ENCODE data around the gene FABP7. TPM values are rescaled to one million over a fixed set of nuclear protein-coding genes. Genes with fewer than 3 reads are reported as not detected.

FABP7 gene
- polyA plus RNA-seq, 10 donors, result 0.31 to 16.5 (median 1.5) TPM

DNA sequence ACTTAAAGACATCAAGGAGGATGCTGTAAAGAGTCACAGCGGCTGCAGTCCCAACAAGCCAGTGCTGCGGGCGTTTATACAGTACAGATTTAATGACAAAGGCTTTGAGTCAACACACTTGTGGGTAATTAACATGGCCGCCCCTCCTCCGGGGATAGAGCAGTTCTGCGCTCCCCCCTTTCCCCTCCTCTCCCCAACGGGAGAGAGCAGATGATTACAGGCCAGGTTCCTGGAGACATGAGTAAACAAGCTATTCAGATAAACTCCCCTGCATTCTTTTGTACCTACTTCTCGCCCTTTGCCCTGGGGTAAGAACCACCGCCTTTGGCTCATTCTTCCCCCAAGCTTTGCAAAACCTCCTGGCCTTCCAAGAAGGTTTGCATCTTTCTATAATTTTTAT lies 23.6 kb upstream of the FABP7 start:
- DNase-seq, result no peak

DNA sequence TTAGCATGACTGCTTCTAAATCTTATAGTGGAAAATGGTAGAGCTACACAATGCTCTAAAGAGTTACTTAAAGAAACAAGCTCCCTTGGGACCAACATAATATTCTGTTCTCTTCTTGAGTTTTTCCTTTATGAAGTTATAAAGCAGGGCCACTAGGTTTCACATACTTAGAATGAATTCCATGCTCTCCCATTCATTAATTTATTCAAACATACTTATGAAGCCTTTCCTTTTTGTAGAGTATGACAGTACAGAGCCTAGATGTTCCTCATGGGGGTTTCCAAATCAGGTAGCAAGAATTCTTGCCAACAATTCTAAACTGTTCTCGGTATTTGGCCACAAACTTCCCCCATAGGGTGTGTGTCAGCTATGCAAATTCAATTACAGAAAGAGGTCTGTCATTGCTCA lies 20.6 kb upstream of the FABP7 start:
- no peak for DNase-seq

DNA sequence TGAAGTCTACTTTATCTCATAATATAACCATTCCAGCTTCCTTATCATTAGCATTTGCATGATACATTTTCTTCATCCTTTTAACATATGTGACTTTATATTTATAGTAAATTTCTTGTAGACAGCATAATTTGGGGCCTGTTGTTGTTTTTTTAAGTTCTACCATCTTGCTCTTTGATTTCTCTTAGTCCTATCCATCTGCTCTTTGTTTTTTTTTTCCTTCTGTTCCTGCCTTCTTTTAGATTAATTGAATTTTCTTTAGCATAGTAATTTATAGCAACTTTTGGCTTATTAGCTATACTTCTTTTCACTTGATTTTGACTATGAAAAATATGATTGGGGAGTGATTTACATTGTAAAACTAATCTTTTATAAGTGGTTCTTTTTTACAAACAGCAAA lies 19.2 kb upstream of the FABP7 start:
- DNase-seq, result no peak

DNA sequence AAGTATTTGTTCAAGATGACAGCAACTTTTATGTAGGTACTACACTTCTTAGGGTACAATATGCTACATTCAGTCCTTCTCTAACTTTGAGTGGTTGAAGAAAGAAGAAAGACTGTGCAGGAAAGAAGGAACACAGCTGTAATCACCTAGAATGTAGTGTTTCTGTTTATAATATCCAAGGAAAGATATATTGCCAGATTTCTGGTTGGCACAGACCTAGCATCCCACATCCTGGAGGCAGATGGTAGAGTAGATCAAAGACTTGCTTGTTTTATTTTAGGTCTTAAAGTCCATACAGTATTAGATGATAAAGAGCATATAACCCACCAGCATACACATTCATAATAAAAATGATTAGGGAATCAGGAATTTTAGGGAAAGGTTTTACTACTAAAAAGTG lies 13.3 kb upstream of the FABP7 start:
- no peak for DNase-seq

DNA sequence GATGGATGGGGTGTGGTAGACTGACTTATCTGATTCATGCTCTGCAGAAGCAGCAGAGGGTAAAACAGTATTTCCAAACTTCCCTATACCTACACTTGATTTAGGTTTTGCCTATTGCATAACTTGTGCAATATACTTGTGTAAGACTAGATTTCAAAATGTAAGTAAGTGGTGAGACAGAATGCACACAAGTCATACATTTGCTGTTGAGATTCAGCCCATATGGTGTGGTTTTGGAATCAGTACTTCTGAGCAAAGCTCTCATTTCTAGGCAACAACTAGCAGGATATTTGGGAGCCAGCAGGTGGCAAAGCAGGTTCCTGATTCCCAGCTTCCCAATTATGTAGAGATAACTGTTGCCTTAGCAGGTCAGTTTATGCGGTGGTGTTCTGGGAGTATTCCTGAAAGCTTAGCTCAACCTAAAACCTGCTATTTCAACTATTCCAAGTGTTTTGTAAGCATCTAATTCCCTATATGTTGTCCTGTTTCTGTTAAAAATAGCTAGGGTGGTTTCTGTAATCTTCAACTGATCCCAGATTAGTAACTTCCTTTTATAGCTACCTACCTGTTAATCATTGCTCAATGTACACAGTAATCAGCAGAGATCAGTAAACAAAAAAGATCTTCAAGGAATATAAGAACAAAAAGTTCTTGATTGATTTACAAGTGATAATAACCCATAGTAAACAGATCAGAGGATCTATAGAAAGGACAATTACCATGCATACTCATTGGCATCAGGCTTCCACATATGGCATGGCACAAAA lies 8.5 kb upstream of the FABP7 start:
- DNase-seq, result no peak

DNA sequence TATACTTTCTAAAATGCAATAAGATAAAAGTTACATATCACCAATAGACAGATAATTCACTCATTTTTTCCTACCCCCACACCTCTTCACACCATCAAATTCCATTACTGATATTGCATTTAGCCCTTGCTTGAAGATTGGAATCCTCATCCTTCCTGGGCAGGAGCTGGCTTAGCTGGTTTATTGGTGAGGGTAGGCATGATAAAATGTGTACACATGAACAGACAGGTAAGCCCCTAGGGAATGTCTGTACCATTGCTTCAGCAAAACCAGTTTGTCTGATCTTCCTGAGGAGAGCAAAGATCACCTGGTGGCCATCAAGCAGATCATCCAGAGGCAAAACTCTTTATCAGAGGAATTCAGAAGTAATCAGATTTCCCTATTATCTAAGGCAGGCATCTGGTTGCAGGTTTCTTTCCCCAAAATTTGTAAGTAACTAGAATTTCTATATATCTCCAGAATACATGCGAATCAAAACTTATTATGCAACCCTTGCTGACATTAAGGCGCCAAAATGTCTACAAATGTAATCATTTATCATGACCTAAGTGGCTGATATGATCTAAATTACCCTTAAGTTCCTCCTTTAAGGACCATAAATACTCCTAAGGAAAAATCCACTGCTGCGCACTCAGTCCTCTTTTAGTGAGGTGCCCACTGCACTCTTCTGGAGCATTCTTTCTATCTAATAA lies 6.6 kb upstream of the FABP7 start:
- DNase-seq, result no peak

DNA sequence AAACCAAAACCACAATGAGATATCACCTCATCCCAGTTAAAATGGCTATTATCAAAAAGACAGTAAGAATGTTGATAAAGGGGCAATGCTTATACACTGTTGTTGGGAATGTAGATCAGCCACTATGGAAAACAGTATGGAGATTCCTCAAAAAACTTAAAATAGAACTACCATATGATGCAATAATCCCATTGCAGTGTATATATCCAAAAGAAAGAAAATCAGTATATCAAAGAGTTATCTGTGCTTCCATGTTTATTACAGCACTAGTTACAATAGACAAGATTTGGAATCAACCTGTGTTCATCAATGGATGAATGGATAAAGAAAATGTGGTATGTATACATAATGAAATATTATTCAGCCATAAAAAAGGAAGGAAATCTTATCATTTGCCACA lies 3.5 kb upstream of the FABP7 start:
- DNase-seq, result no peak

DNA sequence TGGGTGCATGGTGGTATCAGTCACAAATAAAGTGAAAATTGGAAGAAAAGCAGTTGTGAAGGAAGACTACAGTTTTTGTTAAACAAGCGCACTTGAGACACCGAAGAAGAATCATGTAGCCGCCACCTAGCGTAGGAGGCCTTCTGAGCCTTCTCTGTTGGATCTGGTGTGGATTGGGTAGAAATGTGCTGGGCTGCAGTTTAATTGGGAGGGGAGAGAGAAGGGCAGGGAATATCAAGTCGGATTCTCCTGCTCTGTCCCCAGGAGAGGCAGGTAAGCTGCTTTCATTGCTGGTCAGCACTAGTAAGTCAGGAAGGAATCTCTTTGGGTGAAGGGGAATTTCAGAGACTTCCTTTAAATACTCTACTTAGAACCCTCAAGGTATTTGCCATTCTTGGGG lies 1.2 kb upstream of the FABP7 start:
- DNase-seq, result no peak

DNA sequence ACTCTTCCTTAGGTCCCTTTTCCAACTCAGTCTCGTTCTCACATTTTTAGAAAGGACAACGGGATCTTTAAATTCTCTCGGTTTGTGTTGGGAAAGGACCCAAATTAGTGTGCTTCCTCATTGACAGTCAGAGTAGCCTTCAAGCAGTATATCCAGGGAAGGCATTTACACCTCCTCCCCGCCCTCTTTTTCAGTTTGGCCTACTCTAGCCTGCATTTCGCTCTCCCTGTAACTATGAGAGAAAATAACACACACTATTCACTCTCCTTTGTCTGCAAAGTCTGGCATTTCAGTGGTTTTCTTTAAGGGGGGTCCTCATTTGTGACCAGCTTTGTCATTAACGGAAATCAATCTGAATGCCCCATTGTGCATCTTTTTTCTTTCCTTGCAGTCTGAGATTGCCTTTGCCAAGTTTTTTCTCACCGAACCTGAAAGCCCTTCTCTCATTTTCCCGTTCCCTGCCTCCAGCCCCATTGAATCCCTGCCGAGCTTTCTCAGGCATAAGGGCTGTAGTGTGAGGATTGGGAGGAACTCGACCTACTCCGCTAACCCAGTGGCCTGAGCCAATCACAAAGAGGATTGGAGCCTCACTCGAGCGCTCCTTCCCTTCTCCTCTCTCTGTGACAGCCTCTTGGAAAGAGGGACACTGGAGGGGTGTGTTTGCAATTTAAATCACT lies 393 bp upstream of the FABP7 start:
- DNase-seq, result peak in 1 of 3 donors; percentile 11

DNA sequence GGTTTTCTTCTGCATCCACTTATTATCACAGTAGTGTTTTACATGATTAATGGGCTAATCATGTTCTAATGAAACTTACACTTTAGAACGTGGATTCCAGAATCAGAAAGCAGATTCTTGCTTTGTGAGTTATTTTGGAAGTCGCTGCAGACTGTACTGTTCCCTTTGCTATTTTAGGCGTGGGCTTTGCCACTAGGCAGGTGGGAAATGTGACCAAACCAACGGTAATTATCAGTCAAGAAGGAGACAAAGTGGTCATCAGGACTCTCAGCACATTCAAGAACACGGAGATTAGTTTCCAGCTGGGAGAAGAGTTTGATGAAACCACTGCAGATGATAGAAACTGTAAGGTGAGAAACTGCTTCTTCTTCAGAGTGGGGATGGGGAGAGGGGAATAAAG lies 598 bp downstream of the FABP7 start:
- no peak for DNase-seq

DNA sequence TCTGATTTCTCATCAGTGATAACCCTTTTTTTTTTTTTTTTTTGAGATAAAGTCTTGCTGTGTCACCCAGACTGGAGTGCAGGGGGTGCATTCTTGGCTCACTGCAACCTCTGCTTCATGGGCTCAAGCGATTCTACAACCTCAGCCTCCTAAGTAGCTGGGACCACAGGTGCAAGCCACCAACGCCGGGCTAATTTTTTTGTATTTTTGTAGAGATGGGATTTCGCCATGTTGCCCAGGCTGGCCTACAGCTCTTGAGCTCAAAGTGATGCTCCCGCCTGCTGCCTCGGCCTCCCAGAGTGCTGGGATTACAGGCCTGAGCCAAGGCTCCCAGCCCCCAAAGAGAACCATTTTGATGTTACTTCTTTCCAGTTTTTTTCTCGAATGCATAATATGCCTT lies 2.2 kb downstream of the FABP7 start:
- DNase-seq, result no peak

DNA sequence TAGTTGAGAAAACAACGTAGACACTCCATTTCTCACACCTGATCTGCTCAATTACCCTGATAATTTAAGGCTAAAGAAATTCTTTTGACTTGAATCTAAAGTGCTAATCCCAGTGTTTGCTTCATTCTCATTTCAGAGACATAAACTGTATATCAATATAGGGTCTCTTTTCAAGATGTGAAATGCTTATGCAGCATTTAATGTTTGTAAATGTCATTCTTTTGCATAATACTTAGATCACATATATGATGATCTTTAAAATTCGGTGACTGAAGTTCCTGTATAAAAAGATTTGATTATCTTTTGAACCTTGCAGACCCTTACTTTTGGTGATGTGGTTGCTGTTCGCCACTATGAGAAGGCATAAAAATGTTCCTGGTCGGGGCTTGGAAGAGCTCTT lies 3.9 kb downstream of the FABP7 start:
- DNase-seq, result no peak

DNA sequence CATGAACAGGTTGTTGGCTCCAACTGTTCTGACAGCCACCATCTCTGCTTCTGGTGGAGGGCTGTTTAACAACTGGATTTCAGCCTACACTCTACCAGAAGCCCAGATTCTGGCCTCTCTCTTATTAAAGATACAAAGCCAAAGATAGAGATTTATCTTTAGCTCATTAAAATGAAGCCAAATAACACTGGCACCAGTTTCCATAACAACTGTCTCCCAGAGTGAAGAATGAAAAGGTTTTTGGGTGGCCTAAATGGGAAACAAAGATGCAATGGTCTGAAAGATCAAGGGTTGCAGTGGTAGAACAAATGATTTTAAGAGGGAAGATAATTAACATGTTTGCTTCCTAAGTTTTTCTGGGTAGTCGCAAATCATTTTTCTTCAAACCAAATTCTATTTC lies 6.4 kb downstream of the FABP7 start:
- DNase-seq, result no peak

DNA sequence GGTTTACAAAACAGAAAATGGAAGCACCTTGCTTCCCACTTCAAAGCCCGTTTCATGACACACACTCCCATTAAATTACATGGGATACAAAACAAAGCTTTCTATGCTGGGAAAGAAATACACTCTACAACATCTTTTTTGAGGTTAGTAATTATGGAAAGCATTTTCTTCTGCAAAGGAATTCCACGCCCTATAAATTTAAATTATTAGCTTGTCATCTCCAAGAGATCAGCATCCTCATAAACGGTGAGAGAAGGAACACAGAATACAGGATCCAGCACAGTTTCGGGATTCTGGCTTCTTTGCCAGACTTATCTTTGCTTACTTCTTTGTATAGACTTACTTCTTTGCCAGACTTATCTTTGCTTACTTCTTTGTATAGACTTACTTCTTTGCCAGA lies 8.2 kb downstream of the FABP7 start:
- no peak for DNase-seq

DNA sequence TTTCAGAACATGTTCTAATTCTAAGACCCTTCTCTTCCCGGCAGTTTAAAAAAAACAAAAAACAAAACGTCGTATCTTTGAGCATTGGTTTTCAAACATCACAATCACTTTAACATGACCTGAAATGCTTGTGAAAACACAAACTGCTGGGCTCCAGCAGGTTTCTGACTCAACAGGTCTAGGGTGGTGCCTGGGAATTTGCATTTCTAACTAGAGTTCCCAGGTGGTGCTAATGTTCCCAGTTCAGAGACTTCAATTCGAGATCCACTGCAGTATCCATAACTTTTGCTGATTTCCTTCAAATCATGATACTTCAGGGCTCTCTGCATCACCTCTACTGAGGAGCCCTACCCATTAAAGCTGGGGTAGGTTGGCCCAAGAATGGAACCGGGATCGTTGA lies 8.7 kb downstream of the FABP7 start:
- DNase-seq, result no peak

DNA sequence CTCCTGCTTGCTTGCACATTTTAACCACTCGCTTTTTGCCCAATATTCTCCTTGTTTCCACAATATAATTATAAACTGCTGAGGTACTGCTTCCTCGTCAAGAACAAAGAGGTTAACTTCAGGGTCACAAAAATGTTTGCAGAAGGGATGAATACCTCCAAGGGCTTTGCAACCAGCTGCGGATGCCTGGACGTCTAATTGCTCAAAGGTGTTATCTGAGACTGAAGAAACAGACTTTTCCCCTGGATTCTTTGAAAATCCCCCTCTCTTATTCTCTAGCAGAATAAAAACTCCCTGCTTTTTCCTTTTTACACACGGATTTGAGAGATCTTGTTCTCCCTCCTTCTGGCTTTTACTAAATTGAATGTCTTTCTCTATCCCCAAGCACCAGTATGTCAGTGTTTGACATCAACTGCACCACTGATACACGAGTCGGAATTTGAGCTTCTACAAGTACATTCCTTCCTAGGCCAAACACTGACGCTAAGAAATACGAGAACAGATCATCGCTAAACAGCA lies 9.2 kb downstream of the FABP7 start:
- no peak for DNase-seq

DNA sequence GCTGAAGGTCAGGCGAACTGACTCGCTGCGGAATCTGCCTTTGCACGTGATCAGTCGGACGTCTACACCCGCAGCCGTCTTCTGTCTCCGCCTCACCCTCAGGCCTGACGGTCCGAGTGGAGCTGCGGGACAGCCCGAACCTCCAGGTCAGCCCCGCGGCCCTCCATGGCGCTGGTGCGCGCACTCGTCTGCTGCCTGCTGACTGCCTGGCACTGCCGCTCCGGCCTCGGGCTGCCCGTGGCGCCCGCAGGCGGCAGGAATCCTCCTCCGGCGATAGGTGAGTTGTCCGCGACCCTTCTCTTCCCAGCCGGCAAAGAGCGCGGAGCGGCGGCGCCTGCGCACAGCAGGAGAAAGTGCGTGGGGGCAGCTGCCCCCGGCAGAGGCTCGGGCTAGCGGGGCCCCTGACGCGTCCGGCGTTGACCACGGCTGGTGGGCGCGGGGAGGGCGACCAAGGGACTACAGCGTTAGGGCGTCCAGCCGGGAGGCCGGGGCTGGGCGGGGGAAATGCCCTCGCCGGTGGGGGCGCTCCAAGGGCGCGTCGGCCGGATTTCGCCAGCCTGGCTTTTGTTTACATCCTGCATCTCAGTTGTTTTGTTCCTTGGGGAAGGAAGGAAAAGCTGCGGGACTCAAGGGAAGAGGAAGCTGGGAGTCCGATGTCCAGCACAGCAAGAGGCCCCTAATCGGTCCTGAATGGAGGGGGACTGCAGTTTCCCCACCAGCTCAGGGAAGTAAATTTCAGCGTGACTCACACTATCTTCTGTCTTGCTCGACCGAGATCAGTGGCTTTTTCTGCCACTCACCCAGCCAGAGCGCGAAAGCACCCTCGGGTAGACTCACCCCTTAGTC lies 9.9 kb downstream of the FABP7 start, which contains the start of gene SMPDL3A:
Gene SMPDL3A (plus strand): TSS at position 77 of the 846 bp plus-strand sequence. CDS start 89 bp downstream, at position 166.
- peak; percentile 78 to 93 (median 83) for DNase-seq

DNA sequence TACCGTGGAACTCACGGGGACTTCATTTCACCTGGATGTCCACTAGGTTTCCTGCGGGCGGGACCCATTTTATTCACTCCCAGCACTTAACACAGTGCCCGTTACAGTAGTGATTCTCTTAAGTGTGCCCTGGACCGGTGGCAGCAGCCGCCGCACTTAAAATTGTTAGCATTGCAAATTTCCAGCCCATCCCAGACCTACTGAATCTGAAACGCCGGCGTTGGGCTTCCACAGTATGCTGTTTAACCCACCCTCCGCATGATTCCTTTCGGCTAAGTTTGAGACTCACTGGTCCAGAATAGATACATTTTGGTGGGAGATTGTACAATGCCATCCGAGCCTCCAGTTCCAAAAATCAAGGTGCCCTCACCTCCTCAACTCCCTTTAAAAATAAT lies 10.5 kb downstream of the FABP7 start:
- no peak for DNase-seq

DNA sequence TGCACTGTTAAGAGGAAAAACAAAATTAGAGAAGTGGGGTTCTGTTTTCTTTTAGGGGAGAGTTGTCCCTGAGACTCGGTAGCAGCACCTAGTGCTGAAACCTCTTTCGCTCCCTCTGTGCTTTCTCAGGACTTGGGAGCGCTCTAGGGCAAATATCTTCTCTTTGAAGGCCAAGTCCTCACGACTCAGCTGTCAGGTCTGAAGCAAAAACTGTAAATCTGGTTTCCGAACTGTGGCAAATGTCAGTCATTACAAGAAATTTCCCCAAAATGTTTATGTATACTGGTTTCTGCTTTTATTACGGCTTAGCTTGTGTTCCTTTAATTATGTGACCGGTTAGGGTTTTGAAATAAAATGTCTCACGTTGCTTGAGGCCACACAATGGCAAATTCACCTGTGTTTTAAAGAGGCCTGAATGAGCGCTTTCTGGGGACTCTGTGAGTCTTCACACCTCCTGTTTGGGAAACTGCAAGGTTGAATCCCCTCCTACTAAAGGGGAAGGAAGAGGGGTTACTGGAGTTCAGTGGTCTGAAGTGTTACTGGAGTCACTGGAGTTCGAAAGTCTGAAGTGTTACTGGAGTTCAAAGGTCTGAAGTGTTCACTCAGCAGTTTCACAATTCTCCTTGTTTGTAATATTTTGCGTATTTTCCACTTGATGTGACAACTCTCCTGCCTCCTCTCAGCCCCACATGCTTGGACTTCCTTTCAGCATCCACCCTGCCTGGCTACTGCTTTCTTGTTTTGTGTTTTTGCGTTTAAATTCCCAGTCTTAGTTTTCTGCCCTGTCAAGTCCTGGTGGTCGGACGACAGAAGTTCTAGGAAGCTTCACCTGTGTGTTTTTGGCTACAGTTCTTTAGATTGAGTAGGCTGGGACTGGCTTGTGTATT lies 11.2 kb downstream of the FABP7 start:
- DNase-seq, result peak in 1 of 3 donors; percentile 44

DNA sequence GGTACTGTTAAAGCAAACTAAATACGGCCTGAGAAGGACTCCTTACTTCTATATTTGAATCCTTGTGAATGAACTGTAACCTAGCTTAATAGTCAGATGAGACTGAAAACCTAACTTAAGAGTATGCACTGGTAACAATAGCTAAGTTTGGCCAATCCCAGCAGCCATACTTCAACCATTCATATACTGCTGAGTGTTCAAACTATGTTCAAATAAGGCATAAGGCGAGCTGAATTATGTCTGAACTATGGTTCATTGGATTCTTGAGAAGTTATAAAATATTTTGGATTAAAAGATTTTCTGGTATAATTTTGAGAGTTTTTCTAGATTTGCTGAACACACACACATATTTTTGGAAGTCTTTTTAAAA lies 11.8 kb downstream of the FABP7 start:
- no peak for DNase-seq

DNA sequence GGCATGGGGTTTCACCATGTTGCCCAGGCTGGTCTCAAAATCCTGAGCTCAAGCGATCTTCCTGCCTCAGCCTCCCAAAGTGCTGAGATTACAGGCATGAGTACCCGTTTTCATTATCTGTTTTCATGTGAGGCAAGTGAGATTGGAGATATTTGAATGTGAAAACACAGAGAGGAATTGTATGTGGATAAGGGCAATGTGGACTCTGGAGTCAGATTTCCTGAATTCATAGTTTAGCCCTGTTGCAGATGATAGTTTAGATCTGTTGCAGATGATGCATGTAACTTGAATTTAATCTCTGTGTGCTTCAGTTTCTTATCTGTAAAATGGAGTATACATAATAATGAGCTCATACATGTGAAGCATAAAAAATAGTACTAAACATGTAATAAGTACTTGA lies 13.2 kb downstream of the FABP7 start:
- no peak for DNase-seq
